Mononuclear cell (primary cell): ENCODE data around the gene NMB. TPM values are rescaled to one million over a fixed set of nuclear protein-coding genes. Genes with fewer than 3 reads are reported as not detected.

Source experiments
- H3K27me3 ChIP-seq: 2 replicates; pipeline ENCODE4 v1.6.0; 2011; ENCODE audit warnings: low read length, control low read depth; ENCODE audit not compliant: insufficient read depth
- H3K4me1 ChIP-seq: 2 replicates; pipeline ENCODE4 v1.5.1; 2011; ENCODE audit warnings: mild to moderate bottlenecking, low read length, control low read depth; ENCODE audit not compliant: insufficient read depth
- H3K4me3 ChIP-seq: 2 replicates; pipeline ENCODE4 v1.5.1; 2011; ENCODE audit warnings: mild to moderate bottlenecking, low read length, moderate library complexity
- H3K9me3 ChIP-seq: 2 replicates; pipeline ENCODE4 v1.5.1; 2011; ENCODE audit warnings: low read depth, mild to moderate bottlenecking, control low read depth, low read length
- total RNA-seq: library from RNA; depleted of rRNA; stranded (reverse); fragments of >200 nt; gene quantifications from one replicate; pipeline ENCODE4 v1.2.3, GENCODE V29; 2012

The NMB gene
- total RNA-seq, 1 donor = 1.5 TPM

- no peaks in the 10 kb centered on the region for H3K9me3 ChIP-seq
- no peaks in the 10 kb centered on the region for H3K27me3 ChIP-seq
- no peak overlapping the region for H3K4me3 ChIP-seq
- H3K4me1 ChIP-seq = peaks cover 10% of the 10 kb centered on the region
Measured at GRCh38 chr15:84609818-84610525, 48.0 kb downstream of the NMB start.

- no peak overlapping the region for H3K4me3 ChIP-seq
- no peaks in the 10 kb centered on the region for H3K9me3 ChIP-seq
- peaks cover 10% of the 10 kb centered on the region for H3K4me1 ChIP-seq
- no peaks in the 10 kb centered on the region for H3K27me3 ChIP-seq
Measured at GRCh38 chr15:84608707-84609284, 49.2 kb downstream of the NMB start.

GRCh38 chr15:84606653-84607120 lies 51.3 kb downstream of the NMB start:
- H3K4me3 ChIP-seq = no peak overlapping the region
- H3K27me3 ChIP-seq = no peaks in the 10 kb centered on the region
- H3K9me3 ChIP-seq = no peaks in the 10 kb centered on the region
- H3K4me1 ChIP-seq = peaks cover 14% of the 10 kb centered on the region

- Histone ChIP-seq H3K4me1 (peaks cover 20% of the 10 kb centered on the region), H3K27me3 (no peaks in the 10 kb centered on the region), H3K9me3 (no peaks in the 10 kb centered on the region), H3K4me3 (no peak overlapping the region)
Measured at GRCh38 chr15:84605554-84605882, 52.5 kb downstream of the NMB start.

Other genes starting within 250 kb of the NMB start
- 5.7 TPM for gene ZSCAN2, start 57.2 kb downstream of the NMB start, total RNA-seq
- 17.8 TPM for gene WDR73, start 3.9 kb downstream of the NMB start, total RNA-seq
- gene SEC11A, start 57.9 kb upstream of the NMB start, total RNA-seq = 117 TPM
- gene ZNF592, start 90.4 kb upstream of the NMB start, total RNA-seq = 20.1 TPM
- gene ALPK3, start 159.2 kb upstream of the NMB start, total RNA-seq = 0.10 TPM
- not detected for gene SLC28A1, start 226.5 kb upstream of the NMB start, total RNA-seq